Trophoblast cell (in vitro differentiated cells and primary cell): Measurements from ENCODE around the gene SLC47A2.

Experiments
- DNase-seq, 2 donors: peaks; one replicate each; pipeline ENCODE4 v3.0.0-alpha.2; 2016
- H2AFZ ChIP-seq: 2 replicates; pipeline ENCODE4 v1.6.1; 2013; ENCODE audit warnings: low read length, moderate library complexity, mild to moderate bottlenecking; ENCODE audit not compliant: insufficient read depth, poor library complexity
- H2AK5ac ChIP-seq: 2 replicates; pipeline ENCODE4 v1.6.1; 2013; ENCODE audit warnings: mild to moderate bottlenecking, low read length
- H2BK120ac ChIP-seq: 2 replicates; pipeline ENCODE4 v1.6.1; 2013; ENCODE audit warnings: low read length, mild to moderate bottlenecking, moderate library complexity; ENCODE audit not compliant: insufficient read depth, poor library complexity
- H2BK12ac ChIP-seq: 2 replicates; pipeline ENCODE4 v1.6.1; 2013; ENCODE audit warnings: mild to moderate bottlenecking, low read length, moderate library complexity
- H2BK5ac ChIP-seq: 2 replicates; pipeline ENCODE4 v1.6.1; 2013; ENCODE audit warnings: low read length, low read depth, moderate library complexity, mild to moderate bottlenecking; ENCODE audit not compliant: poor library complexity
- H3K14ac ChIP-seq: 2 replicates; pipeline ENCODE4 v1.6.1; 2013; ENCODE audit warnings: mild to moderate bottlenecking, low read length
- H3K18ac ChIP-seq: 2 replicates; pipeline ENCODE4 v1.6.1; 2013; ENCODE audit warnings: mild to moderate bottlenecking, low read length
- H3K23ac ChIP-seq: 2 replicates; pipeline ENCODE4 v1.6.1; 2013; ENCODE audit warnings: low read length
- H3K27ac ChIP-seq: 2 replicates; pipeline ENCODE4 v1.5.1; 2013; ENCODE audit warnings: low read depth, mild to moderate bottlenecking, inconsistent platforms, low read length, moderate library complexity
- H3K27me3 ChIP-seq: 2 replicates; pipeline ENCODE4 v1.6.1; 2013; ENCODE audit warnings: inconsistent platforms, mild to moderate bottlenecking, low read length, moderate library complexity; ENCODE audit not compliant: insufficient read depth
- H3K36me3 ChIP-seq, 2 experiments: 1 replicate in 1 of 2; 2 replicates in 1 of 2; pipeline ENCODE4 v1.6.1; 2013; ENCODE audit warnings: low read length in 2 of 2, mild to moderate bottlenecking in 2 of 2, moderate library complexity in 1 of 2; ENCODE audit not compliant: insufficient read depth in 2 of 2, control insufficient read depth in 1 of 2
- H3K4ac ChIP-seq: 2 replicates; pipeline ENCODE4 v1.6.1; 2013; ENCODE audit warnings: low read depth, mild to moderate bottlenecking, low read length, moderate library complexity
- H3K4me1 ChIP-seq, 2 experiments: 1 replicate in 1 of 2; 2 replicates in 1 of 2; pipeline ENCODE4 v1.6.1; 2013; ENCODE audit warnings: low read length in 2 of 2, mild to moderate bottlenecking in 2 of 2, moderate library complexity in 1 of 2; ENCODE audit not compliant: insufficient read depth in 2 of 2, control insufficient read depth in 1 of 2
- H3K4me2 ChIP-seq: 2 replicates; pipeline ENCODE4 v1.6.1; 2013; ENCODE audit warnings: inconsistent platforms, mild to moderate bottlenecking, low read length, moderate library complexity
- H3K4me3 ChIP-seq: 2 replicates; pipeline ENCODE4 v1.5.1; 2013; ENCODE audit warnings: mild to moderate bottlenecking, low read depth, low read length, inconsistent platforms
- H3K79me1 ChIP-seq: one replicate; pipeline ENCODE4 v1.6.1; 2013; ENCODE audit warnings: low read length
- H3K79me2 ChIP-seq: 2 replicates; pipeline ENCODE4 v1.6.1; 2013; ENCODE audit warnings: low read length, mild to moderate bottlenecking; ENCODE audit not compliant: control insufficient read depth, insufficient read depth, poor library complexity
- H3K9ac ChIP-seq: 2 replicates; pipeline ENCODE4 v1.6.1; 2013; ENCODE audit warnings: mild to moderate bottlenecking, low read length
- H3K9me3 ChIP-seq: 2 replicates; pipeline ENCODE4 v1.6.1; 2013; ENCODE audit warnings: low read depth, mild to moderate bottlenecking, control low read depth, inconsistent platforms, low read length; ENCODE audit not compliant: insufficient read depth
- H4K12ac ChIP-seq: 2 replicates; pipeline ENCODE4 v1.6.1; 2013; ENCODE audit warnings: low read depth, mild to moderate bottlenecking, low read length, moderate library complexity
- H4K8ac ChIP-seq: 2 replicates; pipeline ENCODE4 v1.6.1; 2013; ENCODE audit warnings: low read depth, mild to moderate bottlenecking, low read length, moderate library complexity
- H4K91ac ChIP-seq: one replicate; pipeline ENCODE4 v1.6.1; 2013; ENCODE audit warnings: low read depth, mild to moderate bottlenecking, low read length, moderate library complexity
- WGBS: extraction: QIAGEN DNeasy Blood & Tissue Kit; methylation state at CpG from one replicate; pipeline ENCODE4 v1.1.7; 2013; ENCODE audit warnings: missing lambda C conversion rate; ENCODE audit not compliant: insufficient read length, insufficient coverage; ENCODE audit errors: extremely low coverage; 5-methylcytosine and 5-hydroxymethylcytosine counted together

Gene SLC47A2

DNA sequence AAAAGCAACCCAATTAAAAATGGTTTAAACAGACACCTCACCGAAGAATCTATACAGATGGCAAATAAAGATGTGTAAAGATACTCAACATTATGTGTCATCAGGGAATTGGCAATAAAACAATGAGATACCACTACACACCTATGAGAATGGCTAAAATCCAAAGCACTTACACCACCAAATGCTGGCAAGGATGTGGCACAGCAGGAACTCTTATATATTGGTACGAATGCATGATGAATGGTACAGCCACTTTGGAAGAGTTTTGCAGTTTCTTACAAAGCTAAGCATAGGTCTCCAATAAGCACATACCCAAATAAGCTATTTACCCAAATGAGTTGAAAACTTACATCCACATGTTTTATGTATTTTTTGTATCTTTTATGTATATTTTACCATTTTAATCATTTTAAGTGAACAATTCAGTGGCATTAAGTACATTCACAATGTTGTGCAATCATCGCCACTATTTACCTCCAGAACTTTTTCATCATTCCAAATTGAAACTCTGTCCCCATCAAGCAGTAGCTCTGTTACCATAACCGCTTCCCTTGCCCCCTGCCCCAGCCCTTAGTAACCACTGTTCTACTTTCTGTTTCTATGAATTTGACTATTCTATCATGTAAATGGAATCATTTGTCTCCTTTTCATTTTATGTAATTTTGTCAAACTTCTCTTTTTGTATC is 74.6 kb downstream of the SLC47A2 start:
- Histone ChIP-seq H3K4me2 (no peak overlapping the region), H3K9me3 (no peaks in the 10 kb centered on the region), H3K27me3 (no peaks in the 10 kb centered on the region), H3K79me2 (no peaks in the 10 kb centered on the region), H3K27ac (no peak overlapping the region), H3K23ac (no peak overlapping the region), H2BK12ac (no peak overlapping the region), H2BK5ac (no peak overlapping the region), H3K36me3 (no peaks in the 10 kb centered on the region), H3K79me1 (no peaks in the 10 kb centered on the region), H3K4ac (no peak overlapping the region), H4K8ac (no peak overlapping the region), H2AFZ (no peak overlapping the region), H3K4me1 (no peaks in the 10 kb centered on the region), H3K4me3 (no peak overlapping the region), H3K9ac (no peak overlapping the region), H4K12ac (no peak overlapping the region), H4K91ac (no peak overlapping the region), H3K14ac (no peak overlapping the region), H3K18ac (no peak overlapping the region), H2BK120ac (no peak overlapping the region), H2AK5ac (no peak overlapping the region)
- no peak for DNase-seq
- WGBS, result no CpG with 5 or more reads among the region's 4 CpGs

DNA sequence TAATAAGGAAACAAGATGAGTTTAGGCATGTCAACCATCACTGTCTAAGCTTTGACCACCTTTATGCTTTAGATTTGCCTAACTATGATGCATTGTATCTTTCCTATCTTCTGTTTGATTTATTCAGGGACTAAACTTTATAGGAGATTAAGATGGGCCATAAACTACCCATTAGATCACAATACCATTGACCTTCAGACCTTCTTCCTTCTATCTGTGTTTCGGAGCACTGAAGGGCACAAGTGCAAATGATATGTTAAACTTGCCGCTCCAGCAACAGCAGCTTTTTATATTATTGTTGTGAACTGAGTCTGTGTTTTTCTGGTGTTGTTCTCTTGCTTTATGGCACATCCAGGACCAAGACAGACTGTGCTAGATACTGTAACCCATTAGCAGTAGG is 84.5 kb downstream of the SLC47A2 start:
- Histone ChIP-seq H3K23ac (no peak overlapping the region), H4K12ac (no peak overlapping the region), H3K9ac (no peak overlapping the region), H2AFZ (no peak overlapping the region), H3K4me2 (no peak overlapping the region), H3K14ac (no peak overlapping the region), H3K79me2 (no peaks in the 10 kb centered on the region), H2BK120ac (no peak overlapping the region), H3K18ac (no peak overlapping the region), H3K4ac (no peak overlapping the region), H3K27ac (no peak overlapping the region), H3K4me1 (no peaks in the 10 kb centered on the region), H2BK12ac (no peak overlapping the region), H3K4me3 (no peak overlapping the region), H3K27me3 (no peaks in the 10 kb centered on the region), H2BK5ac (no peak overlapping the region), H4K91ac (no peak overlapping the region), H2AK5ac (no peak overlapping the region), H3K36me3 (no peaks in the 10 kb centered on the region), H3K79me1 (no peaks in the 10 kb centered on the region), H3K9me3 (no peaks in the 10 kb centered on the region), H4K8ac (no peak overlapping the region)
- no peak for DNase-seq
- no CpG with 5 or more reads among the region's 2 CpGs for WGBS

DNA sequence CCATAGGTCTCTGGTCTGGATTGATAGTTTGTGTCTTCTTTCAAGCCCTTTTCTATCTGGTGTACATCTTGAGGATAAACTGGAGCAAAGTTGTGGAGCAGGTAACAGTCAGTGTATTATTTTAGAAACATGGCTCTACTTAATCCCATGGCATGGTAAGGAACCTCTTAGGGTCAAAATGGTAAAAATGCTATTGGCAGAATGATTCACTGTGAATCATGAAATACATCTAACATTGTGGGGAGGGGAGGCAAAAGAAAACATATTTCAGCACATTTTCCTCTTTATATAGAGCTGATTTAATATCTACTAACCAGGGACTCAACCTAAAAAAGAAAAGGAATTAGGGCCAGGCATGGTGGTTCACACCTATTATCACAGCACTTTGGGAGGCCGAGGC is 85.7 kb downstream of the SLC47A2 start:
- Histone ChIP-seq H3K79me1 (no peaks in the 10 kb centered on the region), H2BK5ac (no peak overlapping the region), H3K18ac (no peak overlapping the region), H3K4me2 (no peak overlapping the region), H3K27ac (no peak overlapping the region), H3K4me3 (no peak overlapping the region), H4K12ac (no peak overlapping the region), H3K79me2 (no peaks in the 10 kb centered on the region), H4K91ac (no peak overlapping the region), H2AK5ac (no peak overlapping the region), H2BK12ac (no peak overlapping the region), H3K9me3 (no peaks in the 10 kb centered on the region), H4K8ac (no peak overlapping the region), H3K23ac (no peak overlapping the region), H2BK120ac (no peak overlapping the region), H3K4me1 (no peaks in the 10 kb centered on the region), H3K14ac (no peak overlapping the region), H2AFZ (no peak overlapping the region), H3K4ac (no peak overlapping the region), H3K27me3 (no peaks in the 10 kb centered on the region), H3K36me3 (no peaks in the 10 kb centered on the region), H3K9ac (no peak overlapping the region)
- no CpG with 5 or more reads among the region's 1 CpG for WGBS
- no peak for DNase-seq

DNA sequence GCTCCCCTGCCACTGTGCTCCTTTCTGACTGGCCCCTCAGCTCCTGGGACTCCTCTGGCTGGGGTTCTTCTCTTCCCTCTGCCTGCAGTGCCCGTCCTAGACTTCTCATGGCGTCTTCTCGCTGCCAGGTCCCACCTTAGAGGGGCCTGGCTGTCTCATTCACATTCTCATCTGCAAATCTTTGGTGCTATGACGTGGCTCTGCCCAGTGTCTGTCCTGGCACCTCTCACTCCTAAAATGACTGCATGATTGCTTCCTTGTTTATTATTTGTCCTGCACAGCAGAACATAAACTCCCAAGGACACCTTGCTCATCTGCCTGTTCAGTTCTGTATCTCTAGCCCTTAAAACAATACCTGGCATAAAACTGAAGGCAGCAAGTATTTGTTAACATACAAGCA is 86.3 kb downstream of the SLC47A2 start:
- Histone ChIP-seq H2AK5ac (no peak overlapping the region), H4K91ac (no peak overlapping the region), H3K9me3 (no peaks in the 10 kb centered on the region), H2BK12ac (no peak overlapping the region), H3K4me3 (no peak overlapping the region), H3K79me1 (no peaks in the 10 kb centered on the region), H3K4ac (no peak overlapping the region), H4K12ac (no peak overlapping the region), H3K14ac (no peak overlapping the region), H3K23ac (no peak overlapping the region), H3K18ac (no peak overlapping the region), H3K4me2 (no peak overlapping the region), H2AFZ (no peak overlapping the region), H2BK120ac (no peak overlapping the region), H3K27ac (no peak overlapping the region), H3K36me3 (no peaks in the 10 kb centered on the region), H3K4me1 (no peaks in the 10 kb centered on the region), H4K8ac (no peak overlapping the region), H3K9ac (no peak overlapping the region), H3K27me3 (no peaks in the 10 kb centered on the region), H3K79me2 (no peaks in the 10 kb centered on the region), H2BK5ac (no peak overlapping the region)
- no peak for DNase-seq
- no CpG with 5 or more reads among the region's 4 CpGs for WGBS
